ENCODE results near the gene TRIM37.

Gene TRIM37

GRCh38 chr17:59001158-59001814 is 105.4 kb downstream of the TRIM37 start:
- no peak overlapping the region for H3K9ac ChIP-seq (ENCODE audit: low read depth, low read length)
- H3K4me3 ChIP-seq (ENCODE audit: low read length): no peak overlapping the region
- no peak overlapping the region for H3K27ac ChIP-seq (ENCODE audit: low read length)
- no peaks in the 10 kb centered on the region for H3K27me3 ChIP-seq (ENCODE audit: insufficient read depth, low read length)
- H3K9me3 ChIP-seq (ENCODE audit: insufficient read depth, low read depth, low read length): no peaks in the 10 kb centered on the region
- H3K4me1 ChIP-seq (ENCODE audit: insufficient read depth, low read length): no peaks in the 10 kb centered on the region
- peaks cover 61% of the 10 kb centered on the region for H3K36me3 ChIP-seq (ENCODE audit: insufficient read depth, low read depth, low read length)

DNA sequence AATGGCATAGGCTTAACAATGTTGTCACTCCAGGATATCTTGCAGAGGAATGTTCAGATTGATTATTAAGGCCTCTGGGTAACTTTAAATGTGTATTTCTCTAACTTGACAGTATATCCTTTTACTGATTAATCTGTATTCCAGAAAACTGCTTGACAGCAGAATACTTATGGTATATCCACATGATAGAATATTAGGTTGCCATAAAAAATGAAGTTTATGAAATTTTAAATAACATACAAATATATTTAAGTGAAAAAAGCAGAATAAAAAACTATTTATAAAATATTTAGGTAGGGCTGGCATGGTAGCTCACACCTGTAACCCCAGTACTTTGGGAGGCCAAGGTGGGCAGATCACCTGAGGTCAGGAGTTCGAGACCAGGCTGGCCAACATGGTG is 106.7 kb downstream of the TRIM37 start:
- Histone ChIP-seq H3K27me3 (ENCODE audit: insufficient read depth, low read length) (no peaks in the 10 kb centered on the region), H3K9ac (ENCODE audit: low read depth, low read length) (no peak overlapping the region), H3K9me3 (ENCODE audit: insufficient read depth, low read depth, low read length) (no peaks in the 10 kb centered on the region), H3K27ac (ENCODE audit: low read length) (no peak overlapping the region), H3K4me3 (ENCODE audit: low read length) (no peak overlapping the region), H3K36me3 (ENCODE audit: insufficient read depth, low read depth, low read length) (peaks cover 55% of the 10 kb centered on the region), H3K4me1 (ENCODE audit: insufficient read depth, low read length) (no peaks in the 10 kb centered on the region)

- no peak overlapping the region for H3K4me3 ChIP-seq (ENCODE audit: low read length)
- no peak overlapping the region for H3K9ac ChIP-seq (ENCODE audit: low read depth, low read length)
- H3K36me3 ChIP-seq (ENCODE audit: insufficient read depth, low read depth, low read length): peaks cover 55% of the 10 kb centered on the region
- H3K27me3 ChIP-seq (ENCODE audit: insufficient read depth, low read length): no peaks in the 10 kb centered on the region
- no peaks in the 10 kb centered on the region for H3K4me1 ChIP-seq (ENCODE audit: insufficient read depth, low read length)
- no peak overlapping the region for H3K27ac ChIP-seq (ENCODE audit: low read length)
- no peaks in the 10 kb centered on the region for H3K9me3 ChIP-seq (ENCODE audit: insufficient read depth, low read depth, low read length)
Observed at GRCh38 chr17:58999500-58999899, 107.2 kb downstream of the TRIM37 start.

DNA sequence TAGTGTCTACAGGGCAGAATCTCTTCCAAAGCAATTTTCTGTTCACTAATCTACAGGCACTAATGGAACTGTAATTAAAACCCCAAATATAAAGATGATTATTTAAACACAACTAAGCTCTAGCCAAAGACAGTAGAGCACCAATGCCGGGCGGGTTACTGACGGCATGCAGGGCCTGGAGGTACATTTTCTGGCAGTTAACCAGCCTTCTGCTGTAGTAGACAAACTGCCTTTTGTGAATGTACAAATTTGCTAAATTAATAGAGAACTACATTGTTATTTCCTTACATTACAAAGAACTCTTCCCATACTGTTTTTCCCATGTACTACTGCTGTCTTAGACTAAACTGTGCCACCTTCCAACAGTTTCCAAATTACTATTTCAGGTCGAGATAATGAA is 107.8 kb downstream of the TRIM37 start:
- no peaks in the 10 kb centered on the region for H3K4me1 ChIP-seq (ENCODE audit: insufficient read depth, low read length)
- H3K9ac ChIP-seq (ENCODE audit: low read depth, low read length): no peak overlapping the region
- H3K27me3 ChIP-seq (ENCODE audit: insufficient read depth, low read length): no peaks in the 10 kb centered on the region
- H3K4me3 ChIP-seq (ENCODE audit: low read length): no peak overlapping the region
- no peak overlapping the region for H3K27ac ChIP-seq (ENCODE audit: low read length)
- no peaks in the 10 kb centered on the region for H3K9me3 ChIP-seq (ENCODE audit: insufficient read depth, low read depth, low read length)
- H3K36me3 ChIP-seq (ENCODE audit: insufficient read depth, low read depth, low read length): peaks cover 55% of the 10 kb centered on the region

- Histone ChIP-seq H3K27ac (ENCODE audit: low read length) (no peak overlapping the region), H3K9me3 (ENCODE audit: insufficient read depth, low read depth, low read length) (no peaks in the 10 kb centered on the region), H3K36me3 (ENCODE audit: insufficient read depth, low read depth, low read length) (peaks cover 50% of the 10 kb centered on the region), H3K27me3 (ENCODE audit: insufficient read depth, low read length) (no peaks in the 10 kb centered on the region), H3K9ac (ENCODE audit: low read depth, low read length) (no peak overlapping the region), H3K4me3 (ENCODE audit: low read length) (no peak overlapping the region), H3K4me1 (ENCODE audit: insufficient read depth, low read length) (no peaks in the 10 kb centered on the region)
Observed at GRCh38 chr17:58997756-58998553, 108.7 kb downstream of the TRIM37 start.

GRCh38 chr17:58996968-58997367 is 109.7 kb downstream of the TRIM37 start:
- no peaks in the 10 kb centered on the region for H3K27me3 ChIP-seq (ENCODE audit: insufficient read depth, low read length)
- H3K4me3 ChIP-seq (ENCODE audit: low read length): no peak overlapping the region
- no peak overlapping the region for H3K27ac ChIP-seq (ENCODE audit: low read length)
- no peak overlapping the region for H3K9ac ChIP-seq (ENCODE audit: low read depth, low read length)
- no peaks in the 10 kb centered on the region for H3K4me1 ChIP-seq (ENCODE audit: insufficient read depth, low read length)
- peaks cover 48% of the 10 kb centered on the region for H3K36me3 ChIP-seq (ENCODE audit: insufficient read depth, low read depth, low read length)
- H3K9me3 ChIP-seq (ENCODE audit: insufficient read depth, low read depth, low read length): no peaks in the 10 kb centered on the region

DNA sequence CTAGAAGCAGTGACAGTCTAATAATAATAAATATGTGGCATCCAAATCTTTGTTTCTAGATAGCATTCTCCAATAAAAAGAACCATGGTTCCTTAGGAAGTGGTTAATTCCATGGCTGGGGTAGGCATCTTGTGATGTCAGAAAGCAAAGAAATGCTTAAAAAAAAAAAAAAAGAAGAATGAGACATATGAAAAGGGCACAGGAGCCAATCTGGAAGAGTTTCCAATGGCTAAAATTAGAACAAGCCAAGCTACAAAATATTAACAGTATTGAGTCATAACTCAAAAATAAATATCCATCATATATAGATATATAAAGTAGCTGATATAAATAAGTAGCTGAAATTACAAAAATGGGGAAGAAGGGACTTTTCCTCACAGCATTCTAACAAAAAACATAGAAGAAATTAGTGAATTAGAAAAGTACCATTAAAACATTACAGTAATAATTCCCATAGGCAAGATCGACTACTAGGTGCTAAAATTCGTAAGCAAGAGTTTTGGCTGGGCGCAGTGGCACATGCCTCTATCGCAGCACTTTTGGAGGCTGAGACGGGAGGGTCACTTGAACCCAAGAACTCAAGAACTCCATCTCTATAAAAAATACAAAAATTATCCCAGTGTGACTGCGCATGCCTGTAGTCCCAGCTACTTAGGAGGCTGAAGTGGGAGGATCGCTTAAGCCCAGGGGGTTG is 111.3 kb downstream of the TRIM37 start:
- Histone ChIP-seq H3K36me3 (ENCODE audit: insufficient read depth, low read depth, low read length) (peaks cover 33% of the 10 kb centered on the region), H3K9ac (ENCODE audit: low read depth, low read length) (no peak overlapping the region), H3K27me3 (ENCODE audit: insufficient read depth, low read length) (no peaks in the 10 kb centered on the region), H3K4me3 (ENCODE audit: low read length) (no peak overlapping the region), H3K4me1 (ENCODE audit: insufficient read depth, low read length) (no peaks in the 10 kb centered on the region), H3K27ac (ENCODE audit: low read length) (no peak overlapping the region), H3K9me3 (ENCODE audit: insufficient read depth, low read depth, low read length) (no peaks in the 10 kb centered on the region)

GRCh38 chr17:58993311-58993710 is 113.4 kb downstream of the TRIM37 start:
- Histone ChIP-seq H3K4me1 (ENCODE audit: insufficient read depth, low read length) (peaks cover 2% of the 10 kb centered on the region; the same call in 1 of the 2 replicates), H3K9ac (ENCODE audit: low read depth, low read length) (no peak overlapping the region), H3K36me3 (ENCODE audit: insufficient read depth, low read depth, low read length) (peaks cover 16% of the 10 kb centered on the region), H3K27ac (ENCODE audit: low read length) (no peak overlapping the region), H3K27me3 (ENCODE audit: insufficient read depth, low read length) (no peaks in the 10 kb centered on the region), H3K9me3 (ENCODE audit: insufficient read depth, low read depth, low read length) (no peaks in the 10 kb centered on the region), H3K4me3 (ENCODE audit: low read length) (no peak overlapping the region)

- Histone ChIP-seq H3K36me3 (ENCODE audit: insufficient read depth, low read depth, low read length) (peaks cover 1% of the 10 kb centered on the region; the same call in 1 of the 2 replicates), H3K27me3 (ENCODE audit: insufficient read depth, low read length) (no peaks in the 10 kb centered on the region), H3K9me3 (ENCODE audit: insufficient read depth, low read depth, low read length) (no peaks in the 10 kb centered on the region), H3K27ac (ENCODE audit: low read length) (no peak overlapping the region), H3K9ac (ENCODE audit: low read depth, low read length) (no peak overlapping the region), H3K4me3 (ENCODE audit: low read length) (no peak overlapping the region), H3K4me1 (ENCODE audit: insufficient read depth, low read length) (peaks cover 7% of the 10 kb centered on the region; the same call in 1 of the 2 replicates)
Observed at GRCh38 chr17:58991718-58992331, 114.9 kb downstream of the TRIM37 start.

- peaks cover 9% of the 10 kb centered on the region; the same call in 1 of the 2 replicates for H3K4me1 ChIP-seq (ENCODE audit: insufficient read depth, low read length)
- H3K9ac ChIP-seq (ENCODE audit: low read depth, low read length): no peak overlapping the region
- H3K27ac ChIP-seq (ENCODE audit: low read length): no peak overlapping the region
- H3K36me3 ChIP-seq (ENCODE audit: insufficient read depth, low read depth, low read length): no peaks in the 10 kb centered on the region
- no peaks in the 10 kb centered on the region for H3K9me3 ChIP-seq (ENCODE audit: insufficient read depth, low read depth, low read length)
- no peak overlapping the region for H3K4me3 ChIP-seq (ENCODE audit: low read length)
- H3K27me3 ChIP-seq (ENCODE audit: insufficient read depth, low read length): no peaks in the 10 kb centered on the region
Observed at GRCh38 chr17:58989629-58990028, 117.1 kb downstream of the TRIM37 start.

DNA sequence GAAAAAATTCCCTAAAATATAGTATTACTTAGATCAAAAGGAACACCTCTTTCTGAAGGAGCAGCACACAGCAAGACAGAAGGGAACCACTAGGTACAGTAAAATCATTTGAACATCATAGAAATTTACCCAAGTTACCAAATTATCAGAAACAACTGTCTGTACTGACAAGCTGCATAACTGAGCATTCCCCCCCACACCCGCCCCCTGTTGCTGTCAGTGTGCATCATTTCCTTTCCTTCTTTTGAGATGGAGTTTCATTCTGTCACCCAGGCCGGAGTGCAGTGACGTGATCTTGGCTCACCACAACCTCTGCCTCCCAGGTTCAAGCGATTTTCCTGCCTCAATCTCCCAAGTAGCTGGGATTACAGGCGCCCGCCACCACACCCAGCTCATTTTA is 120.7 kb downstream of the TRIM37 start:
- Histone ChIP-seq H3K36me3 (ENCODE audit: insufficient read depth, low read depth, low read length) (no peaks in the 10 kb centered on the region), H3K4me1 (ENCODE audit: insufficient read depth, low read length) (peaks cover 9% of the 10 kb centered on the region; the same call in 1 of the 2 replicates), H3K9me3 (ENCODE audit: insufficient read depth, low read depth, low read length) (no peaks in the 10 kb centered on the region), H3K9ac (ENCODE audit: low read depth, low read length) (no peak overlapping the region), H3K27me3 (ENCODE audit: insufficient read depth, low read length) (no peaks in the 10 kb centered on the region), H3K27ac (ENCODE audit: low read length) (no peak overlapping the region), H3K4me3 (ENCODE audit: low read length) (no peak overlapping the region)

Data from iPS-20b (cell line).